Activated naive CD8-positive, alpha-beta T cell treated with anti-CD3 and anti-CD28 coated beads, Interleukin-2, amount 10 ng/mL, durations not matched to agents 7 days and 5 days (primary cell): ENCODE data around the gene RIN3. TPM values are rescaled to one million over a fixed set of nuclear protein-coding genes. Genes with fewer than 3 reads are reported as not detected.
A peak's percentile ranks its signal among the peaks of the same experiment; 100 is the strongest.

ENCODE experiments used
- ATAC-seq: fragments of 150-1000 bp; cut with Tn5 transposase; one replicate; pipeline ENCODE4 v1.10.0; 2021; ENCODE audit warnings: low read depth, moderate library complexity
- POLR2A ChIA-PET: fragments of 350-600 bp; sonication (Branson Sonifier 250); formaldehyde crosslinking; loops from one replicate; lab custom pipeline; 2021; ENCODE audit warnings: antibody characterized with exemption; lab: Charles Lee
- DNase-seq: peaks from one replicate; pipeline ENCODE4 v3.0.0; 2021
- H3K27ac Mint-ChIP-seq: one replicate; pipeline ENCODE4 v1.8.0; 2022; ENCODE audit warnings: mild to moderate bottlenecking, mixed read lengths
- H3K27me3 Mint-ChIP-seq: one replicate; pipeline ENCODE4 v1.8.0; 2022; ENCODE audit warnings: mild to moderate bottlenecking, moderate library complexity, mixed read lengths
- H3K36me3 Mint-ChIP-seq: one replicate; pipeline ENCODE4 v1.8.0; 2021; ENCODE audit warnings: mild to moderate bottlenecking, mixed read lengths
- H3K4me1 Mint-ChIP-seq: one replicate; pipeline ENCODE4 v1.8.0; 2021; ENCODE audit warnings: mixed read lengths
- H3K4me3 Mint-ChIP-seq: one replicate; pipeline ENCODE4 v1.8.0; 2022; ENCODE audit warnings: mild to moderate bottlenecking, moderate library complexity, mixed read lengths
- H3K9me3 Mint-ChIP-seq: one replicate; pipeline ENCODE4 v1.8.0; 2021; ENCODE audit warnings: mixed read lengths
- total RNA-seq, 2 experiments: library from RNA; stranded (reverse); gene quantifications; one replicate each; pipeline ENCODE4 v1.2.3, GENCODE V29; 2021

The RIN3 gene
- total RNA-seq, 2 experiments from 2014 or later = 80.5 to 80.9 TPM

DNA sequence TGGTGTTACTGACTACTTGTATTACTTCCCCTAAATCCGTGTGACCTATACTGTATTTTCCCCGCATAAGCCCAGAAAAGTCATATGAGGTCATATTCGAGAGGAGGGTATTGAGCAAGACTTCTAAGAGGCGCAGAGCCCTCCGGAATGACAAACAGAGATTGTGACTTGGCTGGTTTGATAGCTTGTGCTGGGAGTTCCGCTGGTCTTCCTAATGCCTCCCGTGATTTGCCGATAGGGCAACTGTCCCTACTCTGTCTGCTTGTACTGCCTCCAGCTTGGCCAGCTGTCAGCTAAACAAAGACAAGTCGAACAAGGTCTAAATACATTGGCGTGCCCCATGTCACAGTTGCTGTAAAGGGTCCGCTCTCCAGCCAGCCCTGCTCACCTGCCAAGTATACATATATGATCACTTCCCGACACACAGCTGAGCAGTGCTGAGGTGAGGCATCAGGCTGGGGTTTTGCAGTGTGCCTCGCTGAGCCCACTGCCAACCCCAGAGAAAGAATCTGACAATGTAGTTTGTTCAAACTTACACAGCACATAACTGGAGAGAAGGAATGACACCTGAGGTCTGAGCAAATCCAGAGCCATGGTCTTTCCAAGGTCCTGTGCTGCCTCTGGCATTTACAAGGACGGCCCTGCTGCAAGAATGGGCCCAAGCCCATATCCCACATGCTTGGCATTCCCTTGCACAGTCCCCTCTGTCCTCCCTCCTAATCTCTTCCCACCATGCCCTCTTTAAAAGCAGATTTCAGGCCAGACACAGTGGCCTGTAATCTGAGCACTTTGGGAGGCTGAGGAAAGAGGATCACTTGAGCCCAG, 211.1 kb downstream of the RIN3 start:
- H3K36me3 Mint-ChIP-seq = peaks cover 3% of the 10 kb centered on the region
- no peak overlapping the region for H3K4me3 Mint-ChIP-seq
- no peaks in the 10 kb centered on the region for H3K9me3 Mint-ChIP-seq
- DNase-seq (no peak), ATAC-seq (no peak)
- peaks cover 8% of the 10 kb centered on the region for H3K4me1 Mint-ChIP-seq
- H3K27me3 Mint-ChIP-seq = peaks cover 17% of the 10 kb centered on the region
- POLR2A ChIA-PET = no interaction called here
- no peak overlapping the region for H3K27ac Mint-ChIP-seq

- Mint-ChIP-seq H3K4me1 (peaks cover 12% of the 10 kb centered on the region), H3K27me3 (peaks cover 26% of the 10 kb centered on the region), H3K4me3 (no peak overlapping the region), H3K9me3 (peaks cover 1% of the 10 kb centered on the region), H3K27ac (no peak overlapping the region), H3K36me3 (peaks cover 6% of the 10 kb centered on the region)
- ATAC-seq = peak; percentile 38
- DNase-seq = no peak
- POLR2A ChIA-PET = no interaction called here
These were observed 212.8 kb downstream of the RIN3 start for GRCh38 chr14:92726135-92726932.

DNA sequence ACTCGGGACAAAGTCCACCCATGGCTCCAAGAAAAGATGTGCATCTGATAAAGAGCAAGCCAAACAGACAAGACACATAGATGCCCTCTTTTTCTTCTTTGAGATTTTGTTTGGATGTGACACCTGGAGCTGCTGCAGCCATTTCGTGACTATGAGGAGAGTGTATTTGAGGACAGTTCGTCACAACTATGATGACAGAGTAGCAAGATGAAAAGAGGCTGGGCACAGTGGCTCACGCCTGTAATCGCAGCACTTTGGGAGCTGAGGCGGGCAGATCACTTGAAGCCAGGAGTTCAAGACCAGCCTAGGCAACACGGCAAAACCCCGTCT, 213.3 kb downstream of the RIN3 start:
- Mint-ChIP-seq H3K4me3 (no peak overlapping the region), H3K4me1 (peaks cover 12% of the 10 kb centered on the region), H3K36me3 (peaks cover 11% of the 10 kb centered on the region), H3K27me3 (peaks cover 27% of the 10 kb centered on the region), H3K27ac (no peak overlapping the region), H3K9me3 (peaks cover 6% of the 10 kb centered on the region)
- POLR2A ChIA-PET = no interaction called here
- no peak for ATAC-seq
- DNase-seq = no peak

DNA sequence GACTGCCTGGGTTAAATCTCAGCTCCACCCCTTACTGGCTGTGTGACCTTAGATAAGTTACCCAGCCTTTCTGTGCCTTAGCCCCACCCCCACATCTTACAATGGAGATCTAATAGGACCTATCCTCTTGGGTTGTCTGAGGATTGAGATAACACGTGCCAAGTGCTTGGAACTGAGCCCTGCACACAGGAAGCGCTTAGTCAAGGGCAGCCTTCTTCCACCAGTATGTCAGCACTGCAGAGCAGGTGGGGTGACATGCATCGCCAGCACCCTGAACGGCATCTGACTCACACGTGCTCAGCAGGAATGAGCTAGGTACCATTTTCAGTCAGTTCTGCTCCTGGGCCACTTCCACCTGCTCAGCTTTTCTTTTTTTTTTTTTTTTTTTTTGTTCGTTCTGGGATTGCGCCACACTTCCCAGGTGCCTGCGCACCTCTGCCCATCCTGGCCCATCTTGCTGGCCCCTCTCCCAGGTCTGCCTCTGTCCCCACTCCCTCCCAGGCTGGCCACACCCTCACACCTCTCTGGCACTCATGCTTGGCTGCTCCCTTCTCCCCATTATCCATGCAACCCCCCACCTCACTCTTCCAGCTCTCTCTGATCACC, 215.3 kb downstream of the RIN3 start:
- Mint-ChIP-seq H3K4me3 (no peak overlapping the region), H3K27ac (no peak overlapping the region), H3K27me3 (peaks cover 29% of the 10 kb centered on the region), H3K36me3 (peaks cover 11% of the 10 kb centered on the region), H3K9me3 (peaks cover 6% of the 10 kb centered on the region), H3K4me1 (peaks cover 12% of the 10 kb centered on the region)
- DNase-seq (no peak), ATAC-seq (peak; percentile 54)
- POLR2A ChIA-PET = interaction anchor here (0.6 kb wide), 2 partner anchors 20 to 565 kb away, joined by 3 read pairs; no protein-coding TSS in a partner anchor

GRCh38 chr14:92729634-92730358, 216.2 kb downstream of the RIN3 start:
- Mint-ChIP-seq H3K4me3 (no peak overlapping the region), H3K36me3 (peaks cover 11% of the 10 kb centered on the region), H3K9me3 (peaks cover 6% of the 10 kb centered on the region), H3K27ac (no peak overlapping the region), H3K4me1 (peaks cover 12% of the 10 kb centered on the region), H3K27me3 (peaks cover 37% of the 10 kb centered on the region)
- DNase-seq = no peak
- POLR2A ChIA-PET = no interaction called here
- no peak for ATAC-seq

GRCh38 chr14:92731622-92732115, 218.1 kb downstream of the RIN3 start:
- peaks cover 11% of the 10 kb centered on the region for H3K36me3 Mint-ChIP-seq
- H3K4me3 Mint-ChIP-seq = no peak overlapping the region
- DNase-seq (no peak), ATAC-seq (no peak)
- H3K9me3 Mint-ChIP-seq = peaks cover 6% of the 10 kb centered on the region
- peaks cover 10% of the 10 kb centered on the region for H3K4me1 Mint-ChIP-seq
- peaks cover 38% of the 10 kb centered on the region for H3K27me3 Mint-ChIP-seq
- POLR2A ChIA-PET = no interaction called here
- H3K27ac Mint-ChIP-seq = no peak overlapping the region

GRCh38 chr14:92733007-92733406, 219.4 kb downstream of the RIN3 start:
- peaks cover 6% of the 10 kb centered on the region for H3K9me3 Mint-ChIP-seq
- H3K27ac Mint-ChIP-seq = no peak overlapping the region
- no peak for ATAC-seq
- DNase-seq = no peak
- no peak overlapping the region for H3K4me3 Mint-ChIP-seq
- H3K4me1 Mint-ChIP-seq = peaks cover 17% of the 10 kb centered on the region
- H3K36me3 Mint-ChIP-seq = peaks cover 7% of the 10 kb centered on the region
- peaks cover 37% of the 10 kb centered on the region for H3K27me3 Mint-ChIP-seq
- POLR2A ChIA-PET = no interaction called here

GRCh38 chr14:92734618-92735017, 221.0 kb downstream of the RIN3 start:
- ATAC-seq (no peak), DNase-seq (no peak)
- Mint-ChIP-seq H3K4me3 (no peak overlapping the region), H3K27me3 (peaks cover 36% of the 10 kb centered on the region), H3K4me1 (peaks cover 13% of the 10 kb centered on the region), H3K27ac (no peak overlapping the region), H3K36me3 (peaks cover 7% of the 10 kb centered on the region), H3K9me3 (peaks cover 6% of the 10 kb centered on the region)
- POLR2A ChIA-PET = no interaction called here

- no peak overlapping the region for H3K27ac Mint-ChIP-seq
- H3K9me3 Mint-ChIP-seq = peaks cover 6% of the 10 kb centered on the region
- POLR2A ChIA-PET = no interaction called here
- ATAC-seq = no peak
- H3K4me3 Mint-ChIP-seq = no peak overlapping the region
- peaks cover 32% of the 10 kb centered on the region for H3K27me3 Mint-ChIP-seq
- peaks cover 7% of the 10 kb centered on the region for H3K36me3 Mint-ChIP-seq
- peaks cover 8% of the 10 kb centered on the region for H3K4me1 Mint-ChIP-seq
- no peak for DNase-seq
These were observed 221.8 kb downstream of the RIN3 start for GRCh38 chr14:92735344-92735743.

DNA sequence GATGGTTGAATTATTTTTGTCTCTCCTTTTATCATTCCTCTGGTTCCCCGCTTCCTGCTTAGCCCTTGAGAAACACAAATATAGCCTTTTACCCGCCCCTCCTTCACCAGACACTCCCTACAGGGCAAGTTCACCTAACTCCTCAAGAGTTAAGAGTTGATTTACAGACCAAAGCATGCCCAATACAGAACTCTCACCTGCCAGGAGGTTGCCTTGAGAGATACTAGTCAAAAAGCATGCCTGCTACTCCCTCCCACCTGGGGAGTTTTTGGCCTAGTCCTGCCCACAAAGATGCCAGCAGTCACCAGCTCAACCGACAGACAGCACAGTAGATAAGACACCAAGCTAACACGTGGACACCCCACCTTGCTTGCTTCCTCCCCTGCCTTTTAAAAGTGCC, 223.6 kb downstream of the RIN3 start:
- ATAC-seq (no peak), DNase-seq (no peak)
- H3K36me3 Mint-ChIP-seq = no peaks in the 10 kb centered on the region
- peaks cover 8% of the 10 kb centered on the region for H3K4me1 Mint-ChIP-seq
- peaks cover 28% of the 10 kb centered on the region for H3K27me3 Mint-ChIP-seq
- no peak overlapping the region for H3K27ac Mint-ChIP-seq
- H3K9me3 Mint-ChIP-seq = no peaks in the 10 kb centered on the region
- POLR2A ChIA-PET = no interaction called here
- H3K4me3 Mint-ChIP-seq = peak overlapping the region; percentile 6

- H3K36me3 Mint-ChIP-seq = no peaks in the 10 kb centered on the region
- POLR2A ChIA-PET = no interaction called here
- H3K4me3 Mint-ChIP-seq = no peak overlapping the region
- peaks cover 26% of the 10 kb centered on the region for H3K27me3 Mint-ChIP-seq
- ATAC-seq = no peak
- no peak for DNase-seq
- H3K27ac Mint-ChIP-seq = no peak overlapping the region
- H3K4me1 Mint-ChIP-seq = peaks cover 8% of the 10 kb centered on the region
- H3K9me3 Mint-ChIP-seq = no peaks in the 10 kb centered on the region
These were observed 224.1 kb downstream of the RIN3 start for GRCh38 chr14:92737619-92738188.
